Brain microvascular endothelial cell (primary cell): ENCODE results near the gene TAS2R30.

Experiments
- DNase-seq: peaks from one replicate; pipeline ENCODE4 v3.0.0-alpha.2; 2020
- H3K27ac ChIP-seq: fragments of 250-450 bp; sonication (Bioruptor Pico); 2 replicates; pipeline ENCODE4 v1.5.1; 2020; ENCODE audit warnings: mild to moderate bottlenecking, moderate library complexity
- H3K27me3 ChIP-seq: fragments of 250-450 bp; sonication (Bioruptor Pico); replicated peaks from 2 replicates; pipeline ENCODE4 v1.5.1; 2020; ENCODE audit warnings: mild to moderate bottlenecking
- H3K36me3 ChIP-seq: fragments of 250-450 bp; sonication (Bioruptor Pico); replicated peaks from 2 replicates; pipeline ENCODE4 v1.5.1; 2020; ENCODE audit warnings: mild to moderate bottlenecking
- H3K4me3 ChIP-seq: 2 replicates; pipeline ENCODE4 v1.5.1; 2011; ENCODE audit warnings: low read depth, mild to moderate bottlenecking, control low read depth, low read length, moderate library complexity
- in situ Hi-C: cut with HindIII; loops from 2 replicates; pipeline ENCODE4 v1.10.0; 2017; ENCODE audit warnings: low sequenced_read_pairs, low pct_ligation_motif_present
- TF ChIP-seq, protein P1 (sequence below): IDR thresholded peaks from 2 replicates; pipeline ENCODE4 v1.5.1; 2011; ENCODE audit warnings: low read depth, mild to moderate bottlenecking, moderate library complexity, low read length, control low read depth, inconsistent platforms; ENCODE audit errors: missing control alignments

The TAS2R30 gene

DNA sequence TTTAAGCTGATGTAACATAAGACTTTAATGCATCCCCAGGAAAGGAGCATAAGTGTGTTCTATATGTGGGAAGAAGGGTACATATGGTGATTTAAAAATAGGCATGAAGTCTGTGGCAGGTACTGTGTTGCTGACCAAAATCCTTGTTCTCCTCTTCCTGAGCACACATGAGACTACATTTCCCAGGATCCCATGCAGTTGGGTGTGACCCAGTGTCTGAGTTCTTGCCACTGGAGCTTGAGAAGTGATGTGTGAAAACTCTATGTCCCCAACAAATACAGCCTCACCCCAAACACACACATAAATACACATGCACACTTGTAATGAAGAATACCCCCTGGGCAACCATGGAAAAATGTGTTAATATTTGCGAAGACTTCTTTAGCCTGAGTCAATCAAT lies 28.1 kb upstream of the TAS2R30 start:
- H3K27me3 ChIP-seq, result no peaks in the 10 kb centered on the region
- H3K4me3 ChIP-seq, result no peak overlapping the region
- DNase-seq, result no peak
- H3K36me3 ChIP-seq, result peaks cover 3% of the 10 kb centered on the region
- in situ Hi-C loops, result no loop called here
- TF ChIP-seq, protein P1, sequence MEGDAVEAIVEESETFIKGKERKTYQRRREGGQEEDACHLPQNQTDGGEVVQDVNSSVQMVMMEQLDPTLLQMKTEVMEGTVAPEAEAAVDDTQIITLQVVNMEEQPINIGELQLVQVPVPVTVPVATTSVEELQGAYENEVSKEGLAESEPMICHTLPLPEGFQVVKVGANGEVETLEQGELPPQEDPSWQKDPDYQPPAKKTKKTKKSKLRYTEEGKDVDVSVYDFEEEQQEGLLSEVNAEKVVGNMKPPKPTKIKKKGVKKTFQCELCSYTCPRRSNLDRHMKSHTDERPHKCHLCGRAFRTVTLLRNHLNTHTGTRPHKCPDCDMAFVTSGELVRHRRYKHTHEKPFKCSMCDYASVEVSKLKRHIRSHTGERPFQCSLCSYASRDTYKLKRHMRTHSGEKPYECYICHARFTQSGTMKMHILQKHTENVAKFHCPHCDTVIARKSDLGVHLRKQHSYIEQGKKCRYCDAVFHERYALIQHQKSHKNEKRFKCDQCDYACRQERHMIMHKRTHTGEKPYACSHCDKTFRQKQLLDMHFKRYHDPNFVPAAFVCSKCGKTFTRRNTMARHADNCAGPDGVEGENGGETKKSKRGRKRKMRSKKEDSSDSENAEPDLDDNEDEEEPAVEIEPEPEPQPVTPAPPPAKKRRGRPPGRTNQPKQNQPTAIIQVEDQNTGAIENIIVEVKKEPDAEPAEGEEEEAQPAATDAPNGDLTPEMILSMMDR, result no peak
- no peak overlapping the region for H3K27ac ChIP-seq

GRCh38 chr12:11158885-11159444 lies 24.5 kb upstream of the TAS2R30 start:
- in situ Hi-C loops, result no loop called here
- DNase-seq, result no peak
- TF ChIP-seq, protein P1, result no peak

GRCh38 chr12:11154400-11154925 lies 20.0 kb upstream of the TAS2R30 start:
- in situ Hi-C loops, result no loop called here
- DNase-seq, result no peak
- H3K27me3 ChIP-seq, result no peaks in the 10 kb centered on the region
- H3K36me3 ChIP-seq, result no peaks in the 10 kb centered on the region
- no peak overlapping the region for H3K27ac ChIP-seq
- H3K4me3 ChIP-seq, result no peak overlapping the region
- TF ChIP-seq, protein P1, result no peak

More at GRCh38 chr12:11158885-11159444, 24.5 kb upstream of the TAS2R30 start:
- Histone ChIP-seq H3K27ac (no peak overlapping the region), H3K36me3 (no peaks in the 10 kb centered on the region), H3K4me3 (no peak overlapping the region), H3K27me3 (no peaks in the 10 kb centered on the region)

DNA sequence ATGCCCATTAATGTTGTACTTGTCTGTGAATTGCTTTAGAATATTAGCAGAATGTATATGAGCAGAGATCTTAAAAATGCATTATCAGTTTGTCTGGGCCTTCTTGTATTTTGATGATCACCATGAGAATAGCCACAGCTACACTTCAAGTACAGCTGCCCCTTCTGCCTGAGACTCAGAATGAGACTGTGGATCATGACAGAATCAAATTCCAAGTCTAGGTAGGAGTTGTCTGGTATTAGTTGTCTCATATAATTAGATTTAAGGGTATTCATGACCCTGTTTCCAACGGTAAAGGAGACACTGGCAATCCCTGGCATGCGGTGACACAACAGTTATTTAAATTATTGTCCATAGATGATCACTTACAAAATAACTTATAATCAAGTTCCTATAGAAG lies 18.3 kb upstream of the TAS2R30 start:
- in situ Hi-C loops, result no loop called here
- no peak for DNase-seq
- H3K4me3 ChIP-seq, result no peak overlapping the region
- H3K36me3 ChIP-seq, result no peaks in the 10 kb centered on the region
- TF ChIP-seq, protein P1, result no peak
- no peak overlapping the region for H3K27ac ChIP-seq
- H3K27me3 ChIP-seq, result no peaks in the 10 kb centered on the region

GRCh38 chr12:11150832-11151231 lies 16.4 kb upstream of the TAS2R30 start:
- in situ Hi-C loops, result no loop called here
- Histone ChIP-seq H3K36me3 (no peaks in the 10 kb centered on the region), H3K4me3 (no peak overlapping the region), H3K27ac (no peak overlapping the region), H3K27me3 (no peaks in the 10 kb centered on the region)
- TF ChIP-seq, protein P1, result no peak
- no peak for DNase-seq

DNA sequence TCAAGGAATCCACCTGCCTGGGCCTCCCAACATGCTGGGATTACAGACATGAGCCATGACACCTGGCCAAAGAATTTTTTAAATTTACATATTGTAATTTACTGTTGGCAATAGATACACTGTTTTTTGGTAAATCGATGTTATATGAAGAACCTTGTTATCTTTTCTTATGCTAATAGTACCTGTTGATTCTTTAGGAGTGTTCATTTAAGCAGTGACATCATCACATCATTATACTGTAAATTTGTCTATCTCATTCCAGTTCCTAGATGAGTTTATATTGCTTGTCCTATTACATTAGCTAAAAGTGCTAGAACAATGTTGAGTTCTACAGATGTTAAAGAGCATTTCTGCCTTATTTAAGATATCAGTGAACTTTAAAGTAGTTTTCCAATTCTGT lies 13.0 kb upstream of the TAS2R30 start:
- in situ Hi-C loops, result no loop called here

More for the DNA sequence above, 13.0 kb upstream of the TAS2R30 start:
- TF ChIP-seq, protein P1, result no peak
- Histone ChIP-seq H3K27ac (no peak overlapping the region), H3K36me3 (no peaks in the 10 kb centered on the region), H3K27me3 (no peaks in the 10 kb centered on the region), H3K4me3 (no peak overlapping the region)
- DNase-seq, result no peak
